Effector memory CD4-positive, alpha-beta T cell (primary cell): ENCODE results near the gene TRPM8.

Experiments used
- DNase-seq, 3 donors: peaks; one replicate each; pipeline ENCODE4 v3.0.0-alpha.2; 2020
- H3K27ac ChIP-seq: 2 replicates; pipeline ENCODE4 v1.7.0; 2013; ENCODE audit warnings: mild to moderate bottlenecking, low read length, moderate library complexity; ENCODE audit not compliant: insufficient read depth, poor library complexity, severe bottlenecking
- H3K27me3 ChIP-seq: replicated peaks from 2 replicates; pipeline ENCODE4 v1.7.0; 2013; ENCODE audit warnings: mild to moderate bottlenecking, low read length; ENCODE audit not compliant: insufficient read depth, control insufficient read depth, poor library complexity, severe bottlenecking
- H3K36me3 ChIP-seq: 2 replicates; pipeline ENCODE4 v1.7.0; 2013; ENCODE audit warnings: mild to moderate bottlenecking, low read length, moderate library complexity; ENCODE audit not compliant: control insufficient read depth, insufficient read depth
- H3K4me1 ChIP-seq: 2 replicates; pipeline ENCODE4 v1.7.0; 2013; ENCODE audit warnings: low read length, mild to moderate bottlenecking; ENCODE audit not compliant: control insufficient read depth, insufficient read depth, poor library complexity, severe bottlenecking
- H3K4me3 ChIP-seq: 2 replicates; pipeline ENCODE4 v1.7.0; 2013; ENCODE audit warnings: low read length, low read depth, mild to moderate bottlenecking; ENCODE audit not compliant: insufficient read depth, poor library complexity, severe bottlenecking
- H3K9me3 ChIP-seq: 2 replicates; pipeline ENCODE4 v1.7.0; 2013; ENCODE audit warnings: mild to moderate bottlenecking, low read length, moderate library complexity; ENCODE audit not compliant: control insufficient read depth

Gene TRPM8

GRCh38 chr2:234029150-234029733, 112.1 kb downstream of the TRPM8 start:
- Histone ChIP-seq H3K4me3 (no peak overlapping the region), H3K27me3 (no peaks in the 10 kb centered on the region), H3K36me3 (no peaks in the 10 kb centered on the region), H3K4me1 (peaks cover 43% of the 10 kb centered on the region), H3K27ac (no peak overlapping the region), H3K9me3 (no peaks in the 10 kb centered on the region)
- no peak for DNase-seq

- Histone ChIP-seq H3K36me3 (no peaks in the 10 kb centered on the region), H3K27me3 (no peaks in the 10 kb centered on the region), H3K4me1 (peaks cover 29% of the 10 kb centered on the region), H3K4me3 (no peak overlapping the region), H3K9me3 (no peaks in the 10 kb centered on the region), H3K27ac (no peak overlapping the region)
- no peak for DNase-seq
Observed at GRCh38 chr2:234031207-234031606, 114.0 kb downstream of the TRPM8 start.

- Histone ChIP-seq H3K27ac (no peak overlapping the region), H3K36me3 (no peaks in the 10 kb centered on the region)
- DNase-seq, result peak in 2 of 3 donors; percentile 23 to 36
Observed at GRCh38 chr2:234032279-234032856, 115.2 kb downstream of the TRPM8 start.

GRCh38 chr2:234033174-234033573, 116.0 kb downstream of the TRPM8 start:
- no peak overlapping the region for H3K27ac ChIP-seq
- H3K27me3 ChIP-seq, result no peaks in the 10 kb centered on the region
- no peak for DNase-seq
- no peak overlapping the region for H3K4me3 ChIP-seq
- H3K4me1 ChIP-seq, result peaks cover 18% of the 10 kb centered on the region
- no peaks in the 10 kb centered on the region for H3K9me3 ChIP-seq
- H3K36me3 ChIP-seq, result no peaks in the 10 kb centered on the region

More at GRCh38 chr2:234032279-234032856, 115.2 kb downstream of the TRPM8 start:
- Histone ChIP-seq H3K27me3 (no peaks in the 10 kb centered on the region), H3K4me3 (no peak overlapping the region), H3K9me3 (no peaks in the 10 kb centered on the region), H3K4me1 (peaks cover 22% of the 10 kb centered on the region)

GRCh38 chr2:234033885-234034284, 116.7 kb downstream of the TRPM8 start:
- no peak overlapping the region for H3K4me3 ChIP-seq
- H3K27me3 ChIP-seq, result no peaks in the 10 kb centered on the region
- H3K36me3 ChIP-seq, result no peaks in the 10 kb centered on the region
- no peak for DNase-seq
- no peak overlapping the region for H3K27ac ChIP-seq
- H3K4me1 ChIP-seq, result peaks cover 18% of the 10 kb centered on the region
- H3K9me3 ChIP-seq, result no peaks in the 10 kb centered on the region

- Histone ChIP-seq H3K27ac (no peak overlapping the region), H3K27me3 (no peaks in the 10 kb centered on the region), H3K4me1 (no peaks in the 10 kb centered on the region), H3K9me3 (no peaks in the 10 kb centered on the region), H3K36me3 (no peaks in the 10 kb centered on the region), H3K4me3 (no peak overlapping the region)
- DNase-seq, result no peak
Observed at GRCh38 chr2:234038076-234038802, 121.1 kb downstream of the TRPM8 start.

GRCh38 chr2:234044157-234044556, 127.0 kb downstream of the TRPM8 start:
- no peak for DNase-seq
- no peaks in the 10 kb centered on the region for H3K27me3 ChIP-seq
- no peaks in the 10 kb centered on the region for H3K9me3 ChIP-seq
- no peaks in the 10 kb centered on the region for H3K4me1 ChIP-seq
- no peak overlapping the region for H3K27ac ChIP-seq
- no peak overlapping the region for H3K4me3 ChIP-seq
- H3K36me3 ChIP-seq, result no peaks in the 10 kb centered on the region

GRCh38 chr2:234046521-234046920, 129.3 kb downstream of the TRPM8 start:
- Histone ChIP-seq H3K27ac (no peak overlapping the region), H3K27me3 (no peaks in the 10 kb centered on the region)
- DNase-seq, result no peak

GRCh38 chr2:234047361-234047760, 130.2 kb downstream of the TRPM8 start:
- no peak for DNase-seq
- H3K27ac ChIP-seq, result no peak overlapping the region
- no peaks in the 10 kb centered on the region for H3K4me1 ChIP-seq
- no peaks in the 10 kb centered on the region for H3K27me3 ChIP-seq
- no peaks in the 10 kb centered on the region for H3K9me3 ChIP-seq
- no peaks in the 10 kb centered on the region for H3K36me3 ChIP-seq
- no peak overlapping the region for H3K4me3 ChIP-seq

More at GRCh38 chr2:234046521-234046920, 129.3 kb downstream of the TRPM8 start:
- no peaks in the 10 kb centered on the region for H3K36me3 ChIP-seq
- no peaks in the 10 kb centered on the region for H3K4me1 ChIP-seq
- no peaks in the 10 kb centered on the region for H3K9me3 ChIP-seq
- H3K4me3 ChIP-seq, result no peak overlapping the region

GRCh38 chr2:234048049-234048448, 130.9 kb downstream of the TRPM8 start:
- no peak for DNase-seq
- no peaks in the 10 kb centered on the region for H3K9me3 ChIP-seq
- H3K27ac ChIP-seq, result no peak overlapping the region
- no peaks in the 10 kb centered on the region for H3K27me3 ChIP-seq
- H3K4me1 ChIP-seq, result no peaks in the 10 kb centered on the region
- no peak overlapping the region for H3K4me3 ChIP-seq
- no peaks in the 10 kb centered on the region for H3K36me3 ChIP-seq
